HEK293 (cell line): ENCODE measurements around the gene UNK.

Experiments used
- CTCF ChIA-PET: fragments of 350-600 bp; formaldehyde crosslinking; extraction: SDS; loops from one replicate; lab custom pipeline; 2021; ENCODE audit warnings: antibody characterized with exemption; lab: Yijun Ruan, JAX
- POLR2A ChIA-PET: fragments of 300-600 bp; formaldehyde crosslinking; extraction: SDS; loops from one replicate; lab custom pipeline; 2020; ENCODE audit warnings: antibody characterized with exemption, inconsistent platforms; lab: Yijun Ruan, JAX
- H3K27ac ChIP-seq: fragments of 200-500 bp; sonication (Bioruptor generic); 2 replicates; pipeline ENCODE4 v1.5.1; 2014; ENCODE audit warnings: low read depth, low read length, control low read depth, inconsistent platforms; ENCODE audit errors: extremely low read depth
- H3K36me3 ChIP-seq, 2 experiments: fragments of 200-500 bp in 1 of 2; sonication (Bioruptor generic) in 1 of 2; 1 replicate in 1 of 2; 2 replicates in 1 of 2; pipeline ENCODE4 v1.5.1; 2014 to 2017; ENCODE audit warnings: inconsistent platforms in 2 of 2, low read length in 2 of 2; ENCODE audit not compliant: control insufficient read depth in 2 of 2, insufficient read depth in 1 of 2
- H3K4me1 ChIP-seq: fragments of 200-500 bp; sonication (Bioruptor generic); 2 replicates; pipeline ENCODE4 v1.5.1; 2014; ENCODE audit warnings: mild to moderate bottlenecking, low read length, inconsistent platforms; ENCODE audit not compliant: control insufficient read depth, insufficient read depth
- H3K4me3 ChIP-seq: 2 replicates; pipeline ENCODE4 v1.5.1; 2011; ENCODE audit warnings: low read depth, mild to moderate bottlenecking, control low read depth, low read length, moderate library complexity
- H3K9me3 ChIP-seq: fragments of 200-500 bp; sonication (Bioruptor generic); 2 replicates; pipeline ENCODE4 v1.5.1; 2014; ENCODE audit warnings: low read depth, low read length, inconsistent platforms; ENCODE audit not compliant: control insufficient read depth, insufficient read depth
- GLIS2 ChIP-seq: fragments of 450-650 bp; formaldehyde crosslinking; IDR thresholded peaks from 2 replicates; pipeline ENCODE4 v1.5.1; 2016; ENCODE audit warnings: missing biosample characterization, missing genetic modification characterization
- KLF16 ChIP-seq: fragments of 450-650 bp; formaldehyde crosslinking; IDR thresholded peaks from 2 replicates; pipeline ENCODE4 v1.5.1; 2017; ENCODE audit warnings: missing biosample characterization, missing genetic modification characterization
- MZF1 ChIP-seq: fragments of 450-650 bp; formaldehyde crosslinking; IDR thresholded peaks from 2 replicates; pipeline ENCODE4 v1.5.1; 2017; ENCODE audit warnings: missing biosample characterization, missing genetic modification characterization, borderline replicate concordance
- WT1 ChIP-seq: fragments of 450-650 bp; formaldehyde crosslinking; IDR thresholded peaks from 2 replicates; pipeline ENCODE4 v1.5.1; 2016; ENCODE audit warnings: missing biosample characterization, missing genetic modification characterization
- ZBTB21 ChIP-seq: fragments of 450-650 bp; formaldehyde crosslinking; IDR thresholded peaks from 2 replicates; pipeline ENCODE4 v1.5.1; 2017; ENCODE audit warnings: missing biosample characterization, missing genetic modification characterization
- ZFHX2 ChIP-seq: fragments of 450-650 bp; formaldehyde crosslinking; conservative IDR thresholded peaks from 2 replicates; pipeline ENCODE4 v1.5.1; 2016; ENCODE audit warnings: missing biosample characterization, missing genetic modification characterization
- ZFP41 ChIP-seq: fragments of 450-650 bp; formaldehyde crosslinking; IDR thresholded peaks from 2 replicates; pipeline ENCODE4 v1.5.1; 2016; ENCODE audit warnings: missing biosample characterization, missing genetic modification characterization, borderline replicate concordance
- ZIC2 ChIP-seq: fragments of 450-650 bp; formaldehyde crosslinking; IDR thresholded peaks from 2 replicates; pipeline ENCODE4 v1.5.1; 2016; ENCODE audit warnings: missing biosample characterization, missing genetic modification characterization
- ZNF292 ChIP-seq: fragments of 450-650 bp; formaldehyde crosslinking; IDR thresholded peaks from 2 replicates; pipeline ENCODE4 v1.5.1; 2016; ENCODE audit warnings: low read depth, missing biosample characterization, missing genetic modification characterization, borderline replicate concordance
- ZNF391 ChIP-seq: fragments of 450-650 bp; formaldehyde crosslinking; IDR thresholded peaks from 2 replicates; pipeline ENCODE4 v1.5.1; 2016; ENCODE audit warnings: low read depth, missing biosample characterization, missing genetic modification characterization, borderline replicate concordance
- ZNF394 ChIP-seq: fragments of 450-650 bp; formaldehyde crosslinking; IDR thresholded peaks from 2 replicates; pipeline ENCODE4 v1.5.1; 2016; ENCODE audit warnings: missing biosample characterization, missing genetic modification characterization, mild to moderate bottlenecking, moderate library complexity, borderline replicate concordance
- ZNF48 ChIP-seq: fragments of 450-650 bp; formaldehyde crosslinking; IDR thresholded peaks from 2 replicates; pipeline ENCODE4 v1.5.1; 2016; ENCODE audit warnings: missing biosample characterization, missing genetic modification characterization
- ZNF548 ChIP-seq: fragments of 450-650 bp; formaldehyde crosslinking; IDR thresholded peaks from 2 replicates; pipeline ENCODE4 v1.5.1; 2016; ENCODE audit warnings: missing biosample characterization, missing genetic modification characterization
- ZNF600 ChIP-seq: fragments of 450-650 bp; formaldehyde crosslinking; IDR thresholded peaks from 2 replicates; pipeline ENCODE4 v1.5.1; 2016; ENCODE audit warnings: missing biosample characterization, missing genetic modification characterization
- ZNF664 ChIP-seq: fragments of 450-650 bp; formaldehyde crosslinking; IDR thresholded peaks from 2 replicates; pipeline ENCODE4 v1.5.1; 2016; ENCODE audit warnings: missing biosample characterization, missing genetic modification characterization
- ZNF670 ChIP-seq: fragments of 450-650 bp; formaldehyde crosslinking; IDR thresholded peaks from 2 replicates; pipeline ENCODE4 v1.5.1; 2016; ENCODE audit warnings: missing biosample characterization, missing genetic modification characterization, low read depth
- ZNF776 ChIP-seq: fragments of 450-650 bp; formaldehyde crosslinking; IDR thresholded peaks from 2 replicates; pipeline ENCODE4 v1.5.0; 2017; ENCODE audit warnings: missing biosample characterization, missing genetic modification characterization, borderline replicate concordance
- ZXDB ChIP-seq: fragments of 450-650 bp; formaldehyde crosslinking; IDR thresholded peaks from 2 replicates; pipeline ENCODE4 v1.5.1; 2016; ENCODE audit warnings: missing biosample characterization, missing genetic modification characterization
- TF ChIP-seq, protein P1 (sequence below): fragments of 450-650 bp; IDR thresholded peaks from 2 replicates; pipeline ENCODE4 v1.5.1; 2018; ENCODE audit warnings: missing biosample characterization, mild to moderate bottlenecking, missing genetic modification characterization
- TF ChIP-seq, protein P2 (sequence below): fragments of 450-650 bp; formaldehyde crosslinking; IDR thresholded peaks from 2 replicates; pipeline ENCODE4 v1.5.1; 2016; ENCODE audit warnings: missing biosample characterization, missing genetic modification characterization

Gene UNK

DNA sequence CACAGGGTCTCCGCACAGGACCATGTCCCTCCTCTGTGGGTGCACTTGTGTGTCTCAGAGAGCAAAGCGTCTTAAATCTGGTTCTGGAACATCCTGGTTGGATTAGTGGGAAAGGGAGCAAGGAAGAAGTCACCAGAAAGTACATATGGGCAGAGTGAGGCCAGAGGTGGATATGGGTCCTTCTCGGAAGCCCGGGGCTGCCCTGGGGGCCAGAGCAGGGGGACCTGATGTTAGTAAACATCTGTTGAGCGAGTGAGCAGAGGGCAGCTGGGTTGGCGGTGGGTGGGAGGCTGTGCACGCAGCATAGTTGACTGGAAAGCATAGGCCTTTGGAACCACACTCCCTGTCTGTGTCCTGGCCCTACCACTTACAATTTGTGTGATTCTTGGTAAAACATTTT is 36.9 kb downstream of the UNK start:
- Histone ChIP-seq H3K27ac (no peak overlapping the region), H3K9me3 (no peaks in the 10 kb centered on the region), H3K36me3 (peaks cover 15 to 94% of the 10 kb centered on the region in 2 experiments), H3K4me3 (no peak overlapping the region), H3K4me1 (no peaks in the 10 kb centered on the region)
- CTCF ChIA-PET, result interaction anchor here (1.4 kb wide), 1 partner anchor 24 kb away, joined by 4 read pairs; no protein-coding TSS in a partner anchor
- POLR2A ChIA-PET, result interaction anchor here (0.6 to 2.4 kb wide), 4 partner anchors 34 to 118 kb away, joined by 3 to 13 read pairs (median 6); partner anchors contain the start of gene WBP2
- TF ChIP-seq WT1 (tag by site-specific recombination), result no peak
- no peak for TF ChIP-seq ZNF292 (tag by site-specific recombination)
- TF ChIP-seq ZNF664 (tag by site-specific recombination), result no peak

DNA sequence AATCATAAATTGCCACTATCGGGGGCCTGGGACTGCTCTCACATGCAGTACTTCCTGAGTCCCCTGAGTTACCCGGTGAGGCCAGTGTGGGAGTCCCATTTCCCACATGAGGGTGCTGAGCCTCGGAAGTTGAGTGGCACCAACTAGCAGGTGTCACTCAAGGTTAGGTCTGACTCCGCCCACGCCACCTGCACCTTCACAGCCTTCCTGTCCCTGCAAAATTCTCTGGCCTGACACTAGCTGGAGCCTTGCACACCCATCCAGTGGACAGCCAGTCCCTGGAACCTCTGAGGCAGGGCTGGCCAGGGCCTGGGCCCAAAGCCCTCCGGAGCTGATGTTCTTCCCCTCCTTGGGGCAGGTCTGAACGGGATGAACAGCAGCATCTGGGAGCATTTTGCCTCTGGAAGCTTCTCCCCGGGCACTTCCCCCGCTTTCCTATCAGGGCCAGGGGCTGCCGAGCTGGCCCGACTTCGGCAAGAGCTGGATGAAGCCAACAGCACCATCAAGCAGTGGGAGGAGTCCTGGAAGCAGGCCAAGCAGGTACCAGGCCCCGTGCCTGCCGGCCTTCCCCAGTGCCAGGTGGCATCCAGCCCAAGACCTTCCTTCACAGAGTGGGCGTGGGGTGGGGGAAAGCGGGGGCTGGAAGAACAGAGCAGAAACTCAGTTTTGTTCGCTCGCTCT is 37.7 kb downstream of the UNK start:
- Histone ChIP-seq H3K36me3 (peaks cover 15 to 91% of the 10 kb centered on the region in 2 experiments), H3K4me1 (no peaks in the 10 kb centered on the region), H3K4me3 (no peak overlapping the region), H3K9me3 (no peaks in the 10 kb centered on the region), H3K27ac (0 out of 2 replicates have a peak overlapping the region, but pooled peaks have one; percentile 3)
- ChIA-PET POLR2A (interaction anchor here (1.2 to 2.4 kb wide), 2 partner anchors 33 to 42 kb away, joined by 5 to 8 read pairs; partner anchors contain the start of gene WBP2), CTCF (interaction anchor here (0.9 to 1.4 kb wide), 2 partner anchors 23 to 39 kb away, joined by 4 read pairs; no protein-coding TSS in a partner anchor)
- TF ChIP-seq, protein P1, sequence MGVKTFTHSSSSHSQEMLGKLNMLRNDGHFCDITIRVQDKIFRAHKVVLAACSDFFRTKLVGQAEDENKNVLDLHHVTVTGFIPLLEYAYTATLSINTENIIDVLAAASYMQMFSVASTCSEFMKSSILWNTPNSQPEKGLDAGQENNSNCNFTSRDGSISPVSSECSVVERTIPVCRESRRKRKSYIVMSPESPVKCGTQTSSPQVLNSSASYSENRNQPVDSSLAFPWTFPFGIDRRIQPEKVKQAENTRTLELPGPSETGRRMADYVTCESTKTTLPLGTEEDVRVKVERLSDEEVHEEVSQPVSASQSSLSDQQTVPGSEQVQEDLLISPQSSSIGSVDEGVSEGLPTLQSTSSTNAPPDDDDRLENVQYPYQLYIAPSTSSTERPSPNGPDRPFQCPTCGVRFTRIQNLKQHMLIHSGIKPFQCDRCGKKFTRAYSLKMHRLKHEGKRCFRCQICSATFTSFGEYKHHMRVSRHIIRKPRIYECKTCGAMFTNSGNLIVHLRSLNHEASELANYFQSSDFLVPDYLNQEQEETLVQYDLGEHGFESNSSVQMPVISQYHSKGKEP (tag by site-specific recombination), result no peak
- peak; percentile 36; the same call in 1 of the 2 replicates for TF ChIP-seq ZFHX2

DNA sequence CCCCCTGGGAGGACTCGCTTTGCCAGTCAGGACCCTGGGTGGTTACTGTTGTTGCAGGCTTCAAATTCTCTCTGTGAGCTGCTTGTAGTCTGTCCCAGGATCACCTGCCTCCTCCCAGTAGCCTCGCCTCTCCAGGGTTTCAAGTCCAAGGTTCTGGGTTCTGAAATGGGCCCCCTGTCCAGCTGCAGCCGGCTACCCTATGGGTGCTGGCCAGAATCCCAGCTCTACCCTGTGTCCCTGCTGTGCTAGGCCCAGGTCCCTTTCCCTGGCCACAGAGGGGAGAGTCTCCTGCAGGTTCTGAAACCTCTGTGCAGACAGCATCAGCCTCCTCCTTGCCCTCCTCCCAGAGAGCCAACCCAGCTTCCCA is 38.2 kb downstream of the UNK start:
- H3K36me3 ChIP-seq, result peaks cover 15 to 86% of the 10 kb centered on the region in 2 experiments
- CTCF ChIA-PET, result interaction anchor here (0.9 kb wide), 1 partner anchor 40 kb away, joined by 4 read pairs; no protein-coding TSS in a partner anchor
- POLR2A ChIA-PET, result interaction anchor here (2.4 kb wide), 1 partner anchor 43 kb away, joined by 8 read pairs; no protein-coding TSS in a partner anchor
- no peaks in the 10 kb centered on the region for H3K4me1 ChIP-seq
- 0 out of 2 replicates have a peak, but pooled peaks have one; percentile 16 for TF ChIP-seq ZNF600 (tag by site-specific recombination)
- TF ChIP-seq ZBTB21 (tag by site-specific recombination), result no peak
- peak; percentile 80 for TF ChIP-seq ZIC2 (tag by site-specific recombination)
- no peak for TF ChIP-seq ZNF776 (tag by site-specific recombination)
- TF ChIP-seq, all 188 proteins: peak for 2
- Histone ChIP-seq H3K9me3 (no peaks in the 10 kb centered on the region), H3K27ac (no peak overlapping the region), H3K4me3 (no peak overlapping the region)

GRCh38 chr17:75823257-75824041 is 38.8 kb downstream of the UNK start:
- H3K4me3 ChIP-seq, result no peak overlapping the region
- peaks cover 15 to 79% of the 10 kb centered on the region in 2 experiments for H3K36me3 ChIP-seq
- H3K9me3 ChIP-seq, result no peaks in the 10 kb centered on the region
- CTCF ChIA-PET, result interaction anchor here (0.9 kb wide), 1 partner anchor 41 kb away, joined by 4 read pairs; no protein-coding TSS in a partner anchor
- POLR2A ChIA-PET, result interaction anchor here (0.8 to 2.4 kb wide), 2 partner anchors 17 to 43 kb away, joined by 3 to 8 read pairs; no protein-coding TSS in a partner anchor
- no peaks in the 10 kb centered on the region for H3K4me1 ChIP-seq
- no peak overlapping the region for H3K27ac ChIP-seq
- TF ChIP-seq, protein P2, sequence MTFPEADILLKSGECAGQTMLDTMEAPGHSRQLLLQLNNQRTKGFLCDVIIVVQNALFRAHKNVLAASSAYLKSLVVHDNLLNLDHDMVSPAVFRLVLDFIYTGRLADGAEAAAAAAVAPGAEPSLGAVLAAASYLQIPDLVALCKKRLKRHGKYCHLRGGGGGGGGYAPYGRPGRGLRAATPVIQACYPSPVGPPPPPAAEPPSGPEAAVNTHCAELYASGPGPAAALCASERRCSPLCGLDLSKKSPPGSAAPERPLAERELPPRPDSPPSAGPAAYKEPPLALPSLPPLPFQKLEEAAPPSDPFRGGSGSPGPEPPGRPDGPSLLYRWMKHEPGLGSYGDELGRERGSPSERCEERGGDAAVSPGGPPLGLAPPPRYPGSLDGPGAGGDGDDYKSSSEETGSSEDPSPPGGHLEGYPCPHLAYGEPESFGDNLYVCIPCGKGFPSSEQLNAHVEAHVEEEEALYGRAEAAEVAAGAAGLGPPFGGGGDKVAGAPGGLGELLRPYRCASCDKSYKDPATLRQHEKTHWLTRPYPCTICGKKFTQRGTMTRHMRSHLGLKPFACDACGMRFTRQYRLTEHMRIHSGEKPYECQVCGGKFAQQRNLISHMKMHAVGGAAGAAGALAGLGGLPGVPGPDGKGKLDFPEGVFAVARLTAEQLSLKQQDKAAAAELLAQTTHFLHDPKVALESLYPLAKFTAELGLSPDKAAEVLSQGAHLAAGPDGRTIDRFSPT (tag by site-specific recombination), result no peak
- TF ChIP-seq ZXDB (tag by site-specific recombination), result no peak
- TF ChIP-seq ZNF670 (tag by site-specific recombination), result no peak
- TF ChIP-seq ZFP41 (tag by site-specific recombination), result no peak
- peak; percentile 56 for TF ChIP-seq ZNF394
- no peak for TF ChIP-seq ZNF48 (tag by site-specific recombination)
- TF ChIP-seq MZF1, result no peak
- TF ChIP-seq ZNF548 (tag by site-specific recombination), result no peak
- TF ChIP-seq ZNF391 (tag by site-specific recombination), result no peak
- TF ChIP-seq GLIS2 (tag by site-specific recombination), result peak; percentile 13; the same call in 1 of the 2 replicates
- TF ChIP-seq KLF16 (tag by site-specific recombination), result no peak
